Measurements from ENCODE around the gene SLC6A19.
"Not testable (repeated sequence)": the region's sequence is repeated elsewhere in the genome, so short reads cannot be mapped to it uniquely, and the experiment has no call there.

Gene SLC6A19

GRCh38 chr5:1201327-1202025, at the start of gene SLC6A19:
Gene SLC6A19 (plus strand): TSS chr5:1201595. CDS start chr5:1201651, 56 bp downstream.
- no peak for DNase-seq

- DNase-seq = no peak
Measured at GRCh38 chr5:1152156-1152555, 49.2 kb upstream of the SLC6A19 start.

- DNase-seq = no peak
Measured at GRCh38 chr5:1152771-1153282, 48.6 kb upstream of the SLC6A19 start.

- no peak for DNase-seq
Measured at GRCh38 chr5:1153428-1153827, 48.0 kb upstream of the SLC6A19 start.

GRCh38 chr5:1155191-1156032, 46.0 kb upstream of the SLC6A19 start:
- DNase-seq = no peak

GRCh38 chr5:1156033-1156753, 45.2 kb upstream of the SLC6A19 start:
- no peak for DNase-seq

- no peak for DNase-seq
Measured at GRCh38 chr5:1156754-1157460, 44.5 kb upstream of the SLC6A19 start.

- not testable (repeated sequence) for DNase-seq
Measured at GRCh38 chr5:1157461-1157986, 43.9 kb upstream of the SLC6A19 start.

GRCh38 chr5:1158647-1159340, 42.6 kb upstream of the SLC6A19 start:
- no peak for DNase-seq

GRCh38 chr5:1159341-1159675, 42.1 kb upstream of the SLC6A19 start:
- DNase-seq = no peak

- DNase-seq = no peak
Measured at GRCh38 chr5:1159774-1160406, 41.5 kb upstream of the SLC6A19 start.

GRCh38 chr5:1161108-1161832, 40.1 kb upstream of the SLC6A19 start:
- no peak for DNase-seq

GRCh38 chr5:1161833-1162229, 39.6 kb upstream of the SLC6A19 start:
- DNase-seq = peak in 1 of 2 experiments; percentile 22

GRCh38 chr5:1162276-1162675, 39.1 kb upstream of the SLC6A19 start:
- no peak for DNase-seq

GRCh38 chr5:1162751-1163150, 38.6 kb upstream of the SLC6A19 start:
- no peak for DNase-seq

- DNase-seq = no peak
Measured at GRCh38 chr5:1163366-1163765, 38.0 kb upstream of the SLC6A19 start.

- DNase-seq = no peak
Measured at GRCh38 chr5:1163879-1164278, 37.5 kb upstream of the SLC6A19 start.

- DNase-seq = no peak
Measured at GRCh38 chr5:1164696-1165630, 36.4 kb upstream of the SLC6A19 start.

GRCh38 chr5:1165864-1166263, 35.5 kb upstream of the SLC6A19 start:
- no peak for DNase-seq

- no peak for DNase-seq
Measured at GRCh38 chr5:1166370-1166769, 35.0 kb upstream of the SLC6A19 start.
